Epithelial cell of proximal tubule (primary cell): ENCODE results near the gene PREB. TPM values are rescaled to one million over a fixed set of nuclear protein-coding genes. Genes with fewer than 3 reads are reported as not detected.

Experiments
- DNase-seq: peaks from one replicate; pipeline ENCODE4 v3.0.0-alpha.2; 2011; ENCODE audit warnings: low read depth
- H3K4me3 ChIP-seq: 2 replicates; pipeline ENCODE4 v1.5.1; 2011; ENCODE audit warnings: low read depth, mild to moderate bottlenecking, low read length
- total RNA-seq: library from RNA; depleted of rRNA; stranded (reverse); fragments of >200 nt; gene quantifications from 2 replicates; pipeline ENCODE4 v1.2.3, GENCODE V29; 2015
- TF ChIP-seq, protein P1 (sequence below): conservative IDR thresholded peaks from 2 replicates; pipeline ENCODE4 v1.5.1; 2012; ENCODE audit warnings: low read depth, mild to moderate bottlenecking, low read length

PREB gene
- total RNA-seq, 1 donor from 2014 or later = 53.3 TPM

DNA sequence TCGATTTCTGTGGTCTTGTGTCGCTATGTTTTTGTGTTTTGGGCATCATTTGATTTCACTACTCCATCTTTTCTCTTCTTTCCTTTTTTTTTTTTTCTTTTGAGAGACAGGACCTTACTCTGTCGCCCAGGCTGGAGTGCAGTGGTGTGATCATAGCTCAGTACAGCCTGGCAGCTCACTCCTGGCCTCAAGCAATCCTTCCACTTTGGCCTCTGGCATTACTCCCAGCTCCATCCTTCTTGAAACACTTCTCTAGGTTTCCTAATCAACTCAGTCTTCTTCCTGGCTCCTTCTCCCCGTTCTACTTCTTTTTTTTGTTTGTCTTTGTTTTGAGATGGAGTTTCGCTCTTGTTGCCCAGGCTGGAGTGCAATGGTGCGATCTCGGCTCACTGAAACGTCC lies 40.9 kb upstream of the PREB start:
- H3K4me3 ChIP-seq = no peak overlapping the region
- TF ChIP-seq, protein P1, sequence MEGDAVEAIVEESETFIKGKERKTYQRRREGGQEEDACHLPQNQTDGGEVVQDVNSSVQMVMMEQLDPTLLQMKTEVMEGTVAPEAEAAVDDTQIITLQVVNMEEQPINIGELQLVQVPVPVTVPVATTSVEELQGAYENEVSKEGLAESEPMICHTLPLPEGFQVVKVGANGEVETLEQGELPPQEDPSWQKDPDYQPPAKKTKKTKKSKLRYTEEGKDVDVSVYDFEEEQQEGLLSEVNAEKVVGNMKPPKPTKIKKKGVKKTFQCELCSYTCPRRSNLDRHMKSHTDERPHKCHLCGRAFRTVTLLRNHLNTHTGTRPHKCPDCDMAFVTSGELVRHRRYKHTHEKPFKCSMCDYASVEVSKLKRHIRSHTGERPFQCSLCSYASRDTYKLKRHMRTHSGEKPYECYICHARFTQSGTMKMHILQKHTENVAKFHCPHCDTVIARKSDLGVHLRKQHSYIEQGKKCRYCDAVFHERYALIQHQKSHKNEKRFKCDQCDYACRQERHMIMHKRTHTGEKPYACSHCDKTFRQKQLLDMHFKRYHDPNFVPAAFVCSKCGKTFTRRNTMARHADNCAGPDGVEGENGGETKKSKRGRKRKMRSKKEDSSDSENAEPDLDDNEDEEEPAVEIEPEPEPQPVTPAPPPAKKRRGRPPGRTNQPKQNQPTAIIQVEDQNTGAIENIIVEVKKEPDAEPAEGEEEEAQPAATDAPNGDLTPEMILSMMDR = no peak
- no peak for DNase-seq

DNA sequence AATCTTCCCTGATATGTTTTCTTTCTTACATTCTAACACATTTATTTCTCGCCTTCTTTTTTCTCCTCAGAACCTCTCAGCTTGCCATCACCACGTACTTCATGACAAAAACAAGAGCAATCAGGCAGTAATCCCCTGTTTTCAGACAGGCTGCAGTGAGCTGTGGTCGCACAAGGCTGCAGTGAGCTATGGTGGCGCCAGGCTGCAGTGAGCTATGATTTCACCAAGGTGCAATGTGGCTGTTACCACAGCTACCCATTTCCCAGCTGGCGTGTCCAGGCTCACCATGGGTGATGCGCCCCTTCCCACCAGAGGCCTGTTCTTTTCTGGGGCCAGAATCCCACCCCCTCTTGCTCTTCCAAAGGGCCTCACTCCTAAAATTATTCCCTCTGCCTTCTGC lies 40.2 kb upstream of the PREB start:
- DNase-seq = no peak
- TF ChIP-seq, protein P1 = no peak
- H3K4me3 ChIP-seq = no peak overlapping the region

DNA sequence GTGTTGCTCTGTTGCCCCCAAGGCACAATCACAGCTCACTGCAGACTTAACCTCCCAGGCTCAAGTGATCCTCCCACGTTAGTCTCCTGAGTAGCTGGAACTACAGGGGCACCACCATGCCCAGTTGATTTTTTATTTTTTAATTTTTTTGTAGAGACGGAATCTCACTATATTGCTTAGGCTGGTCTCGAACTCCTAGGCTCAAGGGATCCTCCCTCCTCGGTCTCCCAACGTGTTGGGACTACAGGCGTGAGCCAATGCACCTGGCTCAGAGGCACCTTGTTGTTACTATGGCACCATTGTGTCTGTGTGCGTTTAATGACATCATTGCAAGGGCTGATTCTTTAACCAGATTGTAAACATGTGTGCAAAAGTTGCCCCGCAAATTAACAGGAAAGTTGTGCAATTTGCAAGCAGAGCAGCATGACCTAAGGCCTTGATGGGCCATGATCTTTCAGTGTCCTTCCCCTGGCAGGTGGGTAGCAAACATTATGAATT lies 37.0 kb upstream of the PREB start:
- no peak overlapping the region for H3K4me3 ChIP-seq
- TF ChIP-seq, protein P1 = no peak

DNA sequence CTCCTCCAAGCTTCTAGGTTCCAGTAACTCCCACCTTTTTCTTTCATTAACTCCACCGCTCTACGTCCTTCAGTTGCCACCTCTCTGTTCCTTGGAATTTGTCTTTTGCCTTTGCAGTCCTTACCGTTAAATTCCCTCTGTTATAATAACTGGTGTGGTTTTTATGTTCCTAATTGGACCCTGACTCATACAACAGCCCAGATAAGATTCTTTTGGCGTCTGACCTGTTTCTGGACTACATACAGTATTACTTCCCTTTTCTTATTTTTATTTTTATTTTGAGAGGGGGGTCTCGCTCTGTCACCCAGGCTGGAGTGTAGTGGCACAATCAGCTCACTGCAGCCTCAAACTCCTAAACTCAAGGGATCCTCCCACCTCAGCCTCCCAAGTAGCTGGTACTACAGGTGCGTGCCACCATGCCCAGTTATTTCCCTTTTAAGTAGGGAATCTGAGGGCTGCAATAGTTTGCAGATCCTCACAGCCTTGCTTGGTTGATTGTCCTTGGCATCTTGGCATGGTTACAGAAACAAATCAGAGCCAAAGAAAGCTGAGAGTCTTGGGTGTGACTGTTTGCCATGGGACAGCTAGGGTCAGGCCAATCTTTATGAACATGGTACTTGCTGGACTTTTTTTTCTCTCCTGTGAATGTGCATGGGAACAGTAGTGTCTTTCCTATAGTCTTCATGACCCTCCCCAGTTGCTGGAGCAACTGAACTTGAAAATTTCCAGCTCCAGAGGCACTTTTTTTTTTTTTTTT lies 36.3 kb upstream of the PREB start:
- no peak for DNase-seq
- TF ChIP-seq, protein P1 = no peak

More for the DNA sequence above, 37.0 kb upstream of the PREB start:
- no peak for DNase-seq

DNA sequence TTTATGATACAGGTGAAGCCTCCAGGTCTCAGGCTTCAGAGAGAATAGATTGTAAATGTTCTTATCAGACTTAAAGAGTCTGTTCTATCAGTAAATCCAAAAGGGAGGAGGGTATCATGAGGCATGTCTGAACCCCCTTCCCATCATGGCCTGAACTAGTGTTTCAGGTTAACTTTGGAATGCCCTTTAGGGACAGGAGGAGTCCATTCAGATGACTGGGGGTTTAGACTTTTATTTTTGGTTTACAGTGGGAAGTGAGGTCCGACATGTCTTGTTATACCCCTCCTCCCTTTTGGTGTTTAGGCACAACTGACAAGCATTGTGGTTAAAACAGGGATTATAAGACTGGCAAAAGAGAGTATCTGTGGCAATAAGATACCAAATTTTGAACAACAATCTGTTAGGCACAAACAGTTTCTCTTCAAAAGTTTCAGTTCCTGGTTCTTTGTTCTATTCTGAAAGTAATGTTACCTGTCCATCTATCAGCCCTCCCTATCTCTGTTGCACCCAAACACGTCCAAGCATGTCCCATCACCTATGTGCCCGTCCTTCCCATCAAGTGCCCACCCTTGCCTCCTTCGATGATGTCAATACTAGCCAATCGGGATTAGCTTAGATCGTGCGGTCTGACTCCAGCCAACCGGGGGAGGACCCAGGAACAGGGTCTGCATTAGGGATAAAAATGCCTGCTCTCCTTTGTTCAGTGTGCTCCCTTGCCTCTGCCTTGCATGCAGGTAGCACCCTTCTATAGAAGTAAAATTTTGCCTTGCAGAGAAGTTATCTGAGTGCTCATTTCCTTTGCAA lies 30.7 kb upstream of the PREB start:
- DNase-seq = no peak
- H3K4me3 ChIP-seq = no peak overlapping the region
- TF ChIP-seq, protein P1 = no peak

More for the DNA sequence above, 36.3 kb upstream of the PREB start:
- no peak overlapping the region for H3K4me3 ChIP-seq

DNA sequence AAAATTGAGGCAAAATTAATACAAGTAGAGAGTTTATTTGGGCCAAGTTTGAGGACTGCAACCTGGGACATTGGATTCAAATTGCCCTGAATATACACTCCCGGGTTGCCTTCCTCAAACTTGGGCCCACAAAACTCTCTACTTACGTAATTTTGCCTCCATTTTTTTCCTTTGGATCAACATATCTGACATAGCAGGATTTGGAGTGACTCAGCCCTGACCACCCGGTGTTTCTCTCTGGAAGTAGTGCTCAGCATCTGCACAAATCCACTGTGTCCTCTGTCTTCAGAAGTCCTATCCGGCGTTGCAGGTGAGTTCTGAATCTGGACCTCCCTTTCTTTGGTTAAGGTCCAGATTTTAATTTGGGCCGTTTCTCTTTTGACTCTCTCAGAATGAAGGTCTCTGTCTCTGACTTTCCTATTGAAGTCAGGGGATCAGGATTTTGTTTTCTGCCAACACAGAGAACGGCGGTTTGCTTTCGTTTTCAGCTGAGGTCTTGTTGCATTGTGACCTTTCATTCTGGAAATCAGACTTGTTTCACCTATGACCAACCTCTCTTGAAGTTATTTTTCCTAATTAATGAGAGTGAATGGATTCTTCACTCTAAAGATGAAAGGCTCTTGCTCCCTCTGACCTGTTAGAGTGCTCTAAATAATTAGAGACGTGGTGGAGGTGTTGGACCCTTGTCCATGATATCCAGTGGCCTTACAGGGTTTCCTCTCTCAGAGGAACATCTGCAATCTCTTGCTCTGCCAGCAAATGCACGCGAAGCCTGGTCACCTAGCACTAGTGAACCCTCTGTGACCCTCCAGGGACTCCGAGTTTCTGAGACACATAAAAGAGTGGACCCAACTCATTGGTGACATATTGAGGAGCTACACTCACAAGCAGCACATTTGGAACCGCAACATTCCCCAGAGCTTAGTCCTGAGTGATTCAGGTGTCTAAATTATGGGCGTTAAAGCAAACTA lies 28.0 kb upstream of the PREB start:
- no peak overlapping the region for H3K4me3 ChIP-seq
- no peak for DNase-seq
- TF ChIP-seq, protein P1 = no peak
